Fibroblast of skin of right biceps (primary cell): ENCODE results near the gene DCTN2.
A peak's percentile ranks its signal among the peaks of the same experiment; 100 is the strongest.
"Not testable (repeated sequence)": the region's sequence is repeated elsewhere in the genome, so short reads cannot be mapped to it uniquely, and the experiment has no call there.

ENCODE experiments used
- DNase-seq: peaks from one replicate; pipeline ENCODE4 v3.0.0-alpha.2; 2013

The DCTN2 gene

DNA sequence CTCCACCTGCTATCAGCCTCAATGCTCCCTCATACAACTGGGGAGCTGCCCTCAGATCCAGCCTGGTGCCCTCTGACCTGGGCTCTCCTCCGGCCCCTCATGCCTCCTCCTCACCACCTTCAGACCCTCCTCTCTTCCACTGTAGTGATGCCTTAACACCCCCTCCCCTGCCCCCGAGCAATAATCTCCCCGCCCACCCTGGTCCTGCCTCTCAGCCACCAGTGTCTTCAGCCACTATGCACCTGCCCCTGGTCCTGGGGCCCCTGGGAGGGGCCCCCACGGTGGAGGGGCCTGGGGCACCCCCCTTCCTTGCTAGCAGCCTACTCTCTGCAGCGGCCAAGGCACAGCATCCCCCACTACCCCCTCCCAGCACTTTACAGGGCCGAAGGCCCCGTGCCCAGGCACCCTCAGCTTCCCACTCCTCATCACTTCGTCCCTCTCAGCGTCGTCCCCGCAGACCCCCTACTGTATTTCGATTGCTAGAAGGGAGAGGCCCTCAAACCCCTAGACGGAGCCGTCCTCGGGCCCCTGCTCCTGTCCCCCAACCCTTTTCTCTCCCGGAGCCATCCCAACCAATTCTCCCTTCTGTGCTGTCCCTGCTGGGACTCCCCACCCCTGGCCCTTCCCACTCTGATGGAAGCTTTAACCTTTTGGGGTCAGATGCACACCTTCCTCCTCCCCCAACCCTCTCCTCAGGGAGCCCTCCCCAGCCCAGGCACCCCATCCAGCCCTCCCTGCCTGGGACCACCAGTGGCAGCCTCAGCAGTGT lies 21.2 kb downstream of the DCTN2 start:
- no peak for DNase-seq

GRCh38 chr12:57524814-57525614 lies 22.0 kb downstream of the DCTN2 start:
- no peak for DNase-seq

- no peak for DNase-seq
These were observed 23.0 kb downstream of the DCTN2 start for GRCh38 chr12:57523706-57524614.

GRCh38 chr12:57522887-57523705 lies 23.9 kb downstream of the DCTN2 start:
- DNase-seq = peak; percentile 58

DNA sequence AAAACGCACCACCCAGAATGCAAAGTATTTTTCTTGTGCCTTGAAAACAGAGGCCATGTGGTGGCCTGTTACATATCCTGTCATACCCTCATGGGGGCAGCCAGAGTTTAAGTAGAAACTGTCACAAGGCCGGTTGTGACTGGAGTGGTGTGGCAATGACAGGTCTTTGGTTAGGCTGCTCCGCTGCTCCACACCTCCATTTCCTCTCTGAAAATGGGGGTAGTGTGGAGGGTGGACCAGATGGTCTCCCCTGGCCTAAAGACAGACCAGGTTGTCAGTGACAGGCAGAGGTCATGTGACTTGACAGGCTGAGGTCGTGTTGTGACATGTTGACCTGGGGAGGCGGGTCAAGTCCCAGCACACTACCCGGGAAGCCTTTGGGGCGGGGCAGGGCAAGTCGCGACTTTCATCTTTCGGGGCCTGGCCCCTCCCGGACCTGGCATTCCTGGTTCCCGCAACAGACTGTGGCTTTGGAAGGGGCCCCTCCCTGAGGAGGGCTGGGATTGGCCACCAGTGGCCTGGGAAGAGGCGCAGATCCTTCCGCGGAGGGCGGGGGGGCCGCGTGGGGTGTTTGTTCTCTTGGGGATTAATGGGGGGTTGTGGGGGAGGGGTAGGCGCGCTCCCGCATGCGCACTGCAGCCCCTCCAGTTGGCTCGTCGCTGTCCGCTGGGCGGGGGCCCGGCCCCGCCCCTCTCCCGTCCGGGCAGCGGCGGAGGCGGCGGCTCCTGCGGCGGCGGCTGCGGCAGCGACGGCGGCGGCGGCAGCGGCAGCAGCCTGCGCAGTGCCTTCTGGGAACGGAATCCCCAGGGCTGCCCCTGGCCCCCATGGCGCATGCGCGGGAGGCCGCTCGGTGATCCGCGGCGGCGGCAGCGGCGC lies 24.7 kb downstream of the DCTN2 start, which contains the start of gene MBD6:
Gene MBD6, plus strand, starts transcription at position 814 of the 876 bp plus-strand sequence. CDS start 1,480 bp downstream, outside the sequence.
- peak; percentile 96 for DNase-seq

DNA sequence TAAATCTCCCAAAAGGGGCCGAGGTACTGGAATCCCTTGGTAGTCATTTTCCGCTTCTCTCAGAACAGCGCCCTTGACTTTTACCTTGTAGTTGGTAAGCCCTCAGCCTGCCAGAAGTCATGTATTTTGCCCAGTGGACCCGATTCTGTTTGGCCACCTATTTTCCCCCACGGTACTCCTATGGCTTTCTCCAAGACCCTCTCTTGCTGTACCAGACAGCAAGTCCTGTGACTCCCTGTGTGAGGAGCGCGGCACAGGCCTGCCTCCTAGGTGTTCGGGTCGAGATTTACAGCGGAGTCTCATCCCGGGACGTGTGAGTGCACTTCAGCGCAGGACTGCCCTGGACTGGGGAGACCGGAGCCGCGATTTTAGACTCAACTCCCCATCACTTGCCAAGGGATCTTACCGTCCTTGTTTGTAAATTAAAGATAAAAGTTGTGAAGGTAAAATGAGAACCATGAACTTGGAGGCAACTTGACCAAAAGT lies 25.4 kb downstream of the DCTN2 start:
- peak; percentile 71 for DNase-seq

DNA sequence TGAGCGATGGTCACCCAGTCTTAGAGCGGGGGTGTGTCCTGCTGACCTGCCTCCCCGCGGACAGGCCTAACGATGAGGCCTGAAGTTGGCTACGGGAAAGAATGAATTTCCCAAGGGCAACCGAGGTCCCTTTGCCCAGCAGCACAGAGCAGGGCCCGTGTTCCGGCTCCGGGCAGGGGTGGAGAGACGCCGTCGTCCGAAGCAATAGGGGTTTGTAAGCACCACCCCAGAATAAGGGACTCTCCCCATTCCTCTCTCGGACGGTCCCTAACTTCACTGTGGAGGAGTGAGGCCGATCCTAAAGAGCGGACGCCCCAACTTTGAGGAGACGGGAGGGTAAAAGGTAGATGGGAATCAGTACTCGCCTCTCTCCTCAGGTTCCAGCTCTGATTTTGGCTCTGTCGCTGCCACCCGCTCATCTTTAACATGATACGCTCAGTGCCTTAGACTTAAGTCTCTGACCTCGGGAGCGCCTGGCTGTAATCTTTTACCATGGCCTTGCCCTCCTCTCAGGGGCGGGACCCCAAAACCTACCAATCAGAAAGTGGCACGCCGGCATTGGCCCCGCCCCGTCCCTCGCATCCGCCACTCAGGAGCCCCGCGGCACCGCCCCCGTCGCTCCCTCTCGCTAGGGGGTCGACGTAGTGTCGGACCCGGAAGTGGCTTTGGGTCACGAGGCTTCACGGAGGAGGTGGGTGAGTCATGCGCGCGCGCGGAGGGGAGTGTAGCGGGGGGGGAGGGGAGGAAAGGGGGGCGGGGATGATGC lies 26.8 kb downstream of the DCTN2 start, which contains the start of gene DDIT3:
Gene DDIT3, minus strand, starts transcription at position 462 of the 766 bp plus-strand sequence. CDS start 3,108 bp downstream, outside the sequence.
- DNase-seq = peak; percentile 99

- peak; percentile 30 for DNase-seq
These were observed 27.3 kb downstream of the DCTN2 start for GRCh38 chr12:57519796-57520052.

GRCh38 chr12:57518920-57519795 lies 27.8 kb downstream of the DCTN2 start:
- peak; percentile 47 for DNase-seq

DNA sequence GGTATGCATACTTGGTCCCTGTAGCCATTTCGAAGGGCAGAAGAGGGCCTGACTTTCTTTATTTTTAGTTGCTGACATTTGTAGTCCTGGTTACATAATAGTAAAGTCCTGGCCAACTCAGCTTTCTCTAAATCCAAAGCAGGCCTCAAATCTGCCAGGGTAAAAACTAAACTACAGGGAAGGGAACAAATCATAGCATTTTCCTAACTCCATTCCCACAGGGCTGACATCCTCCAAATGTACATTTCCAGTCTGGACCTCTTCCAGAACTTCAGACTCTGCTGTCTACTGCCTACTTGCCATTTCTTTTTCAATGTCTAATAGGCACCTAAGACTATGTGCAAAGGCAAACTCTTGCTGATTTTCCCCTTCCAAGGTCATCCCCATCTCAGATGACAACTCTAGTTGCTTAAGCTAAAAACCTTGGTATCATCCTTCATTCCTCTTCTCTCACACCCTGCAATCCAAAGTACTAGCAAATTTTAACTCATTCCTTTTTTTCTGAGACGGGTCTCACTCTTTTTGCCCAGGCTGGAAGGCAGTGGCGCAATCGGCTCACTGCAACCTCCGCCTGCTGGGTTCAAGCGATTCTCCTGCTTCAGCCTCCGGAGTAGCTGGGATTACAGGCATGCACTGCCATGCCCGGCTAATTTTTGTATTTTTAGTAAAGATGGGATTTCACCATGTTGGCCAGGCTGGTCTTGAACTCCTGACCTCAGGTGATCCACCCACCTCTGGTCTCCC lies 28.6 kb downstream of the DCTN2 start:
- DNase-seq = no peak

GRCh38 chr12:57517718-57518117 lies 29.3 kb downstream of the DCTN2 start:
- not testable (repeated sequence) for DNase-seq

- DNase-seq = peak; percentile 52
These were observed 29.8 kb downstream of the DCTN2 start for GRCh38 chr12:57517187-57517586.

GRCh38 chr12:57516617-57517153 lies 30.3 kb downstream of the DCTN2 start:
- DNase-seq = no peak

- no peak for DNase-seq
These were observed 31.0 kb downstream of the DCTN2 start for GRCh38 chr12:57515934-57516541.

GRCh38 chr12:57515408-57515933 lies 31.5 kb downstream of the DCTN2 start:
- no peak for DNase-seq

GRCh38 chr12:57514720-57515407 lies 32.1 kb downstream of the DCTN2 start:
- no peak for DNase-seq

- DNase-seq = not testable (repeated sequence)
These were observed 32.7 kb downstream of the DCTN2 start for GRCh38 chr12:57514246-57514645.
